Endothelial cell of umbilical vein (primary cell): Measurements from ENCODE around the gene MAML2. TPM values are rescaled to one million over a fixed set of nuclear protein-coding genes. Genes with fewer than 3 reads are reported as not detected.

Experiments used
- BruUV-seq: library from RNA; stranded (reverse); fragments of 400-500 nt; replicated peaks from 2 replicates; lab custom pipeline; 2021; lab: Mats Ljungman, UMichigan
- CTCF ChIA-PET: fragments of 300-600, 350-600 bp; sonication (Branson Sonifier 250); formaldehyde crosslinking; loops from one replicate; lab custom pipeline; 2021; ENCODE audit warnings: antibody characterized with exemption, inconsistent platforms; lab: Charles Lee
- POLR2A ChIA-PET: fragments of 300-600, 350-600 bp; sonication (Branson Sonifier 250); formaldehyde crosslinking; loops from one replicate; lab custom pipeline; 2021; ENCODE audit warnings: antibody characterized with exemption, inconsistent platforms; lab: Charles Lee
- DNase-seq: peaks from one replicate; pipeline ENCODE4 v3.0.0-alpha.2; 2011; ENCODE audit warnings: low read depth, low spot score
- FAIRE-seq: peaks from 2 replicates; lab custom pipeline; 2011; peaks lifted over from hg19 to GRCh38; lab: Jason Lieb, UNC
- H2AFZ ChIP-seq: 2 replicates; pipeline ENCODE4 v1.6.0; 2012; ENCODE audit warnings: low read depth, low read length, control low read depth, inconsistent platforms
- H3K27ac ChIP-seq: 2 replicates; pipeline ENCODE4 v1.5.1; 2011; ENCODE audit warnings: low read depth, mild to moderate bottlenecking, control low read depth, low read length, moderate library complexity; ENCODE audit not compliant: insufficient read depth
- H3K27me3 ChIP-seq, 2 experiments: 2 replicates each; pipeline versions ENCODE4 v1.6.0 to v1.6.1; 2011; ENCODE audit warnings: low read length in 2 of 2, mixed read lengths in 1 of 2; ENCODE audit not compliant: control insufficient read depth in 2 of 2, insufficient read depth in 2 of 2
- H3K36me3 ChIP-seq, 2 experiments: 2 replicates in 1 of 2; 3 replicates in 1 of 2; pipeline ENCODE4 v1.5.1; 2011; ENCODE audit warnings: low read length in 2 of 2, mild to moderate bottlenecking in 1 of 2, moderate library complexity in 1 of 2; ENCODE audit not compliant: control insufficient read depth in 2 of 2, insufficient read depth in 2 of 2; ENCODE audit errors: extremely low read depth in 1 of 2
- H3K4me1 ChIP-seq: 3 replicates; pipeline ENCODE4 v1.5.1; 2011; ENCODE audit warnings: mild to moderate bottlenecking, low read length; ENCODE audit not compliant: control insufficient read depth, insufficient read depth; ENCODE audit errors: extremely low read depth
- H3K4me2 ChIP-seq: 2 replicates; pipeline ENCODE4 v1.6.1; 2011; ENCODE audit warnings: low read length, control low read depth, mixed read lengths; ENCODE audit not compliant: insufficient read depth
- H3K4me3 ChIP-seq, 3 experiments: fragments of 200-600 bp in 1 of 3; sonication (generic), shearing (Covaris generic) in 1 of 3; replicated peaks in 1 of 3; 2 replicates each; pipeline ENCODE4 v1.5.1; 2011 to 2016; ENCODE audit warnings: control low read depth in 3 of 3, low read length in 3 of 3, mild to moderate bottlenecking in 2 of 3, inconsistent platforms in 1 of 3, low read depth in 1 of 3, moderate library complexity in 1 of 3; ENCODE audit not compliant: insufficient read depth in 1 of 3
- H3K79me2 ChIP-seq: 2 replicates; pipeline ENCODE4 v1.6.0; 2012; ENCODE audit warnings: low read length, inconsistent platforms; ENCODE audit not compliant: control insufficient read depth, insufficient read depth
- H3K9ac ChIP-seq: replicated peaks from 2 replicates; pipeline ENCODE3; 2011; ENCODE audit warnings: low read length, control low read depth; ENCODE audit not compliant: insufficient read depth; ENCODE audit errors: extremely low read depth
- H3K9me1 ChIP-seq: replicated peaks from 3 replicates; pipeline ENCODE4 v1.6.0; 2011; ENCODE audit warnings: mild to moderate bottlenecking, low read length; ENCODE audit not compliant: control insufficient read depth, insufficient read depth; ENCODE audit errors: extremely low read depth
- H3K9me3 ChIP-seq: replicated peaks from 2 replicates; pipeline ENCODE4 v1.5.1; 2012; ENCODE audit warnings: low read length, inconsistent platforms; ENCODE audit not compliant: control insufficient read depth, insufficient read depth
- H4K20me1 ChIP-seq: replicated peaks from 2 replicates; pipeline ENCODE3; 2011; ENCODE audit warnings: mild to moderate bottlenecking, low read length; ENCODE audit not compliant: control insufficient read depth, insufficient read depth; ENCODE audit errors: extremely low read depth
- EZH2 ChIP-seq: IDR thresholded peaks from 2 replicates; pipeline ENCODE4 v1.6.1; 2012; ENCODE audit warnings: borderline replicate concordance, low read depth, mild to moderate bottlenecking, moderate library complexity, low read length, inconsistent platforms; ENCODE audit not compliant: severe bottlenecking
- FOS ChIP-seq: IDR thresholded peaks from 2 replicates; pipeline ENCODE4 v1.6.1; 2011; ENCODE audit warnings: mild to moderate bottlenecking, low read length, moderate library complexity, borderline replicate concordance; ENCODE audit not compliant: insufficient read depth
- GATA2 ChIP-seq: IDR thresholded peaks from 2 replicates; pipeline ENCODE4 v1.7.0; 2011; ENCODE audit warnings: low read depth, mild to moderate bottlenecking, moderate library complexity, mixed read lengths, low read length; ENCODE audit not compliant: insufficient read length, insufficient read depth
- JUN ChIP-seq: IDR thresholded peaks from 2 replicates; pipeline ENCODE4 v1.6.1; 2011; ENCODE audit warnings: borderline replicate concordance, low read depth; ENCODE audit not compliant: insufficient read length, insufficient read depth
- MYC ChIP-seq: IDR thresholded peaks from one replicate; pipeline ENCODE4 v1.6.1; 2011; ENCODE audit warnings: mild to moderate bottlenecking, low read depth, low read length
- POLR2A ChIP-seq: IDR thresholded peaks from 2 replicates; pipeline ENCODE4 v1.6.1; 2012; ENCODE audit warnings: low read depth, mild to moderate bottlenecking, control low read depth, low read length
- POLR2AphosphoS5 ChIP-seq: IDR thresholded peaks from 2 replicates; pipeline ENCODE4 v1.6.1; 2012; ENCODE audit warnings: low read depth, mild to moderate bottlenecking, control low read depth, low read length, moderate library complexity; ENCODE audit not compliant: insufficient read depth
- dilution Hi-C: fragments of 300-500 bp; cut with MboI; formaldehyde crosslinking; loops from one replicate; pipeline ENCODE4 v1.15.0; 2019; ENCODE audit warnings: low sequenced_read_pairs; ENCODE audit not compliant: extremely low pct_ligation_motif_present
- intact Hi-C: fragments of 100-400 bp; cut with micrococcal nuclease; formaldehyde crosslinking; loops from one replicate; pipeline ENCODE4 v1.10.0; 2022
- polyA plus RNA-seq, 4 experiments: library from polyadenylated mRNA; depleted of rRNA in 3 of 4; stranded (reverse) in 3 of 4; unstranded in 1 of 4; fragments of >200 nt; gene quantifications; 2 replicates each; pipeline versions ENCODE4 v1.2.1 to v1.2.3, GENCODE V29; 2011 to 2012; ENCODE audit warnings: missing spikeins in 1 of 4
- total RNA-seq: library from RNA; stranded (reverse); gene quantifications from 2 replicates; pipeline ENCODE4 v1.2.3, GENCODE V29; 2021
- TF ChIP-seq, protein P1 (sequence below): IDR thresholded peaks from 2 replicates; pipeline ENCODE4 v1.6.1; 2011; ENCODE audit not compliant: insufficient read depth, insufficient read length
- TF ChIP-seq, protein P2 (sequence below), 2 donors: IDR thresholded peaks; 1 replicate in 1 of 2; 2 replicates in 1 of 2; pipeline ENCODE4 v1.5.1; 2011; ENCODE audit warnings: low read length in 2 of 2, mild to moderate bottlenecking in 2 of 2, moderate library complexity in 2 of 2, control low read depth in 1 of 2, inconsistent platforms in 1 of 2, low read depth in 1 of 2; ENCODE audit not compliant: insufficient read depth in 1 of 2; ENCODE audit errors: extremely low read depth in 1 of 2

Gene MAML2
- total and polyA plus RNA-seq, 2 donors (not counting 3 experiments of a cell fraction or from before 2014, with no cell fraction given) = 12.4 to 16.8 TPM

DNA sequence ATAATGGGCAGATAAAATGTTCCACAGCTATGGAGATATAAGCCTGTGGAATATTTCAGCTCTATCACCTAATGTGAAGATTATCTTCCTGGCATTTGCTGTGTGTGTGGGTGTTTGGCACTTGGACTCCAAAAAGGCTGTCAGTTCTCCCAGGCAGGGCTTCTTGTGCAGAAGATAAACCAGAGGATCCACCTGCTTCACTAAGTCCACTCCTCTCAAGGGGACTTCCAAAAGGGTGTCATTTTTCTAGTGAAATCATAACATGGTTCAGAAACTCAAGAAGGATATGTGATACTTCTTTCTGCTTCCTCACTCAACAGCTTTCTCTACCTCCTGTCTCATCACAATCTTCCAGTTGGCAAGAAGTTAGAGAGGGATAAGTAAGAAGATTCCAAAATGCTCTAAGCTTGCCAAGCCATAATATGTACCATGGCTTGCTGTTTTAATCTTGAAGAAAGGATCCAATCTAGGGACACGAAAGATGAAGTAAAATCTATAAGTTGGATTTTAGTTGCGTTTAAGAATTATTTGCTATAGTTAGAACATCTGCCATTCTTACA, 212.9 kb downstream of the MAML2 start:
- Histone ChIP-seq H3K9me1 (no peaks in the 10 kb centered on the region), H3K36me3 (no peaks in the 10 kb centered on the region), H3K4me1 (peaks cover 4% of the 10 kb centered on the region), H3K79me2 (no peaks in the 10 kb centered on the region), H4K20me1 (no peaks in the 10 kb centered on the region), H3K27me3 (no peaks in the 10 kb centered on the region), H3K9ac (no peak overlapping the region), H2AFZ (no peak overlapping the region), H3K27ac (no peak overlapping the region), H3K4me3 (no peak overlapping the region), H3K9me3 (no peaks in the 10 kb centered on the region), H3K4me2 (no peak overlapping the region)
- TF ChIP-seq POLR2A (no peak), JUN (no peak), POLR2AphosphoS5 (no peak), FOS (no peak), MYC (no peak), GATA2 (no peak), EZH2 (no peak)
- TF ChIP-seq, protein P1, sequence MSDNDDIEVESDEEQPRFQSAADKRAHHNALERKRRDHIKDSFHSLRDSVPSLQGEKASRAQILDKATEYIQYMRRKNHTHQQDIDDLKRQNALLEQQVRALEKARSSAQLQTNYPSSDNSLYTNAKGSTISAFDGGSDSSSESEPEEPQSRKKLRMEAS = no peak
- TF ChIP-seq, protein P2, sequence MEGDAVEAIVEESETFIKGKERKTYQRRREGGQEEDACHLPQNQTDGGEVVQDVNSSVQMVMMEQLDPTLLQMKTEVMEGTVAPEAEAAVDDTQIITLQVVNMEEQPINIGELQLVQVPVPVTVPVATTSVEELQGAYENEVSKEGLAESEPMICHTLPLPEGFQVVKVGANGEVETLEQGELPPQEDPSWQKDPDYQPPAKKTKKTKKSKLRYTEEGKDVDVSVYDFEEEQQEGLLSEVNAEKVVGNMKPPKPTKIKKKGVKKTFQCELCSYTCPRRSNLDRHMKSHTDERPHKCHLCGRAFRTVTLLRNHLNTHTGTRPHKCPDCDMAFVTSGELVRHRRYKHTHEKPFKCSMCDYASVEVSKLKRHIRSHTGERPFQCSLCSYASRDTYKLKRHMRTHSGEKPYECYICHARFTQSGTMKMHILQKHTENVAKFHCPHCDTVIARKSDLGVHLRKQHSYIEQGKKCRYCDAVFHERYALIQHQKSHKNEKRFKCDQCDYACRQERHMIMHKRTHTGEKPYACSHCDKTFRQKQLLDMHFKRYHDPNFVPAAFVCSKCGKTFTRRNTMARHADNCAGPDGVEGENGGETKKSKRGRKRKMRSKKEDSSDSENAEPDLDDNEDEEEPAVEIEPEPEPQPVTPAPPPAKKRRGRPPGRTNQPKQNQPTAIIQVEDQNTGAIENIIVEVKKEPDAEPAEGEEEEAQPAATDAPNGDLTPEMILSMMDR (IDR thresholded peaks at IDR 0.05; ENCODE audit: extremely low read depth in 1 of 2, insufficient read depth in 1 of 2, low read depth in 1 of 2, low read length in 2 of 2) = no peak
- no TSS peak for BruUV-seq
- dilution Hi-C loops = no loop called here
- ChIA-PET CTCF (interaction anchor here (0.6 to 1.7 kb wide), 6 partner anchors 11 to 213 kb away, joined by 3 to 5 read pairs (median 4); partner anchors contain the start of gene MAML2), POLR2A (interaction anchor here (0.5 kb wide), 1 partner anchor 33 kb away, joined by 5 read pairs; no protein-coding TSS in a partner anchor)
- no peak for DNase-seq
- FAIRE-seq = no peak
- intact Hi-C loops = no loop called here
